Skeletal muscle tissue (tissue), 4 donors: ENCODE data around the gene PELO. TPM values are rescaled to one million over a fixed set of nuclear protein-coding genes. Genes with fewer than 3 reads are reported as not detected.
"Not testable (repeated sequence)": the region's sequence is repeated elsewhere in the genome, so short reads cannot be mapped to it uniquely, and the experiment has no call there.

Experiments
- H3K27ac ChIP-seq: one replicate; pipeline ENCODE4 v1.7.0; 2013; ENCODE audit warnings: mild to moderate bottlenecking, low read depth, low read length, inconsistent platforms
- H3K27me3 ChIP-seq, 3 donors: one replicate each; pipeline ENCODE4 v1.7.0; 2013; ENCODE audit warnings: low read length in 3 of 3; ENCODE audit not compliant: control insufficient read depth in 3 of 3, insufficient read depth in 3 of 3
- H3K36me3 ChIP-seq, 3 donors: one replicate each; pipeline ENCODE4 v1.7.0; 2013; ENCODE audit warnings: low read length in 3 of 3; ENCODE audit not compliant: control insufficient read depth in 3 of 3, insufficient read depth in 3 of 3
- H3K4me1 ChIP-seq, 3 donors: one replicate each; pipeline ENCODE4 v1.7.0; 2013; ENCODE audit warnings: low read length in 3 of 3, mild to moderate bottlenecking in 3 of 3; ENCODE audit not compliant: control insufficient read depth in 3 of 3, insufficient read depth in 3 of 3
- H3K4me3 ChIP-seq, 3 donors: one replicate each; pipeline ENCODE4 v1.7.0; 2013; ENCODE audit warnings: low read length in 3 of 3
- H3K9ac ChIP-seq, 3 donors: one replicate each; pipeline ENCODE4 v1.7.0; 2013; ENCODE audit warnings: low read length in 3 of 3, mild to moderate bottlenecking in 3 of 3, moderate library complexity in 2 of 3, low read depth in 1 of 3
- H3K9me3 ChIP-seq, 3 donors: one replicate each; pipeline ENCODE4 v1.7.0; 2013; ENCODE audit warnings: low read length in 3 of 3; ENCODE audit not compliant: control insufficient read depth in 3 of 3
- total RNA-seq: library from RNA; depleted of rRNA; stranded (reverse); fragments of >200 nt; gene quantifications from one replicate; pipeline ENCODE4 v1.2.3, GENCODE V29; 2014
- donor health status: Osteomylitis.

The PELO gene
- 18.8 TPM for total RNA-seq

DNA sequence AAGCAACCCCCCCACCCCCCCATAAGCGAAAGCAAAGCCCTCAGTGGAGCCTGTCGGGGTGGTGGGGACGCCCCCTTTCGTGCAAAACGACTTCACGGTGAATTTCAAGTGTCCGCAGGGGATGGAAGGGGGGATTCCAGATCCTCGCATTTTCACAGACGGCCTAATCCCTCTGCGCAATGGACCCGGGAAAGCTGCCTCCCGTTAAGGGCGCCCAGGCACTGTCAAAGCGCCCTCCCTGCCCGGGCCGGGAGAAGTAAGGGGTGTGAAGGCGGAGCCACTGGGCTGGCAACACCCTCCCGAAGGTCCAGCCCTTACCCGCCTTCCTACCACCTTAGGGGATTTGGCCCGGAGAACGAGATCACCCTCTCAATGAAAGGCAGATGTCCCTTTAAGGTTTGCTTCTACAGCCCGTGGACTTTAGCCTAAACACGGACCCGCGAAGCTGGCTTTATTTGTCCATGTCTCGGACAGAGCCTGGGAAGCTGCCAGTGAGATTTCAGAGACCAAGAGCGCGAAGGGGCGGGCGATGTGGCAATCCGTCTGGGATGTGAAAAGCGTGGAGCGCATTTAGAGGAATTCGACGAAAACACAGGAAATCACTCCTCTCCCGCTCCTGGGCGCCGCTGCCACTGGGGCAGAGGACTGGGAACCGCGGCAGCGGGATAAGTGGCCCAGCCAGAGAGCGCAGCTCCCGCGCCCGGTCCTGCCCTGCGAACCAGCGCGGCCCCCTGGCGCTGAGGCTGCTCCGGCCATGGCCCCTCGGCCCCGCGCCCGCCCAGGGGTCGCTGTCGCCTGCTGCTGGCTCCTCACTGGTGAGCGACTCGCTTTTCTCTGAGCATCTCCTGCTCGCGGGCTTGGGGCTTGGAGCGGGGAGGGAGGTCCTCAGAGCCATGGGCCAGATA, at the start of gene PELO, which contains the start of gene ITGA1:
TSS of gene PELO (plus strand) at position 317 of the 905 bp plus-strand sequence. CDS start 12,479 bp downstream, outside the sequence.
TSS of gene ITGA1 (plus strand) at position 317 of the 905 bp plus-strand sequence. CDS start at position 755, 438 bp downstream.
- H3K4me3 ChIP-seq = peak within 1 kb of the TSS; percentile 78 to 84 (median 83)
- H3K9me3 ChIP-seq = no peaks in the 10 kb centered on the region
- H3K27me3 ChIP-seq = peaks cover 0 to 4% (median 0%) of the 10 kb centered on the region in 3 donors
- peak within 1 kb of the TSS; percentile 78 to 87 (median 82) for H3K9ac ChIP-seq
- peak within 1 kb of the TSS; percentile 80 for H3K27ac ChIP-seq
- H3K36me3 ChIP-seq = no peaks in the 10 kb centered on the region
- H3K4me1 ChIP-seq = peaks cover 5 to 15% (median 14%) of the 10 kb centered on the region in 3 donors

GRCh38 chr5:52738095-52738506, 49.6 kb upstream of the PELO start:
- Histone ChIP-seq H3K27me3 (no peaks in the 10 kb centered on the region), H3K4me3 (no peak overlapping the region), H3K9me3 (no peaks in the 10 kb centered on the region), H3K36me3 (no peaks in the 10 kb centered on the region), H3K27ac (no peak overlapping the region), H3K4me1 (no peaks in the 10 kb centered on the region), H3K9ac (no peak overlapping the region)

DNA sequence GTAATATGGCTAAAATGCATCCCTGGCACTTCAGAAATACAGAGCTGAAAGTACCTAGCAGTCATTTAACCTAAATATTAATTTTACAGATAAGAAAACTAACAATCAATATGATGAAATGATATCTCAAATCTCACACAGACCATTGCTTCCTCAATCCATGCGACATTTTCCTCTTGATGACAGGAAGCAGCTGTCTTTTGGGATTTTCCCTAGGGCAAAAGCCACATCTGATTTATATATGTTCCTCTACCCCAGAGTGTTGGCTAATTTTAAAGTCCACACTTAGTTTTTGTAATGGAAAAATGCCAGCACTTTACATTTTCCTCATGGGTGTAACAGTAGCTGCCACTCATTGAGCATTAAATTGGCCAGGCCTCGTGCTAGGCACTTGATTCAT, 47.7 kb upstream of the PELO start:
- Histone ChIP-seq H3K9ac (no peak overlapping the region), H3K27me3 (no peaks in the 10 kb centered on the region), H3K27ac (no peak overlapping the region), H3K9me3 (no peaks in the 10 kb centered on the region), H3K36me3 (no peaks in the 10 kb centered on the region), H3K4me1 (peaks cover 0 to 2% (median 0%) of the 10 kb centered on the region in 3 donors), H3K4me3 (no peak overlapping the region)

- Histone ChIP-seq H3K4me1 (peaks cover 0 to 2% (median 0%) of the 10 kb centered on the region in 3 donors), H3K9me3 (no peaks in the 10 kb centered on the region), H3K36me3 (no peaks in the 10 kb centered on the region), H3K27ac (no peak overlapping the region), H3K27me3 (no peaks in the 10 kb centered on the region), H3K4me3 (no peak overlapping the region), H3K9ac (no peak overlapping the region)
Observed at GRCh38 chr5:52743012-52743411, 44.7 kb upstream of the PELO start.

GRCh38 chr5:52743529-52743928, 44.2 kb upstream of the PELO start:
- Histone ChIP-seq H3K9me3 (no peaks in the 10 kb centered on the region), H3K4me3 (no peak overlapping the region), H3K4me1 (peaks cover 0 to 2% (median 0%) of the 10 kb centered on the region in 3 donors), H3K9ac (no peak overlapping the region), H3K27ac (no peak overlapping the region), H3K36me3 (no peaks in the 10 kb centered on the region), H3K27me3 (no peaks in the 10 kb centered on the region)

GRCh38 chr5:52743970-52744369, 43.7 kb upstream of the PELO start:
- H3K4me1 ChIP-seq = peaks cover 0 to 2% (median 0%) of the 10 kb centered on the region in 3 donors
- no peak overlapping the region for H3K9ac ChIP-seq
- H3K27ac ChIP-seq = no peak overlapping the region

DNA sequence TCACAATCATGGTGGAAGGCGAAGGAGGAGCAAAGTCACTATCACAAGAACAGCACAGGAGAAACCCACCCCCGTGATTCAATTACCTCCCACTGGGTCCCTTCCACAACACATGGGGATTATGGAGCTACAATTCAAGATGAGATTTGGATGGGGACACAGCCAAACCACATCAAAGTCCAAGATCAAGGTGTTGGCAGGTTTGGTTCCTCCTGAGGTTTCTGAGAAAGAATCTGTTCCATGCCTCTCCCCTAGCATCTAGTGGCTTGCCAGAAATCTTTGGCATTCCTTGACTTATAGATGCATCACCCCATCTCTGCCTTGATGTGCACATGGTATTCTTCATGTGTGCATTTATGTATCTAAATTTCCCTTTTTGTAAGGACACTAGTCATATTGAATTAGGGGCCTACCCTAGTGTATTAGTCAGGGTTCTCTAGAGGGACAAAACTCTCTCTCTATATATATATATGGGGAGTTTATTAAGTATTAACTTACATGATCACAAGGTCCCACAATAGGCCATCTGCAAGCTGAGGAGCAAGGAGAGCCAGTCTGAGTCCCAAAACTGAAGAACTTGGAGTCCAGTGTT, 42.8 kb upstream of the PELO start:
- H3K4me3 ChIP-seq, H3K27ac ChIP-seq, H3K36me3 ChIP-seq, H3K9me3 ChIP-seq, H3K4me1 ChIP-seq, H3K9ac ChIP-seq, H3K27me3 ChIP-seq: not testable (repeated sequence)

More at GRCh38 chr5:52743970-52744369, 43.7 kb upstream of the PELO start:
- Histone ChIP-seq H3K27me3 (no peaks in the 10 kb centered on the region), H3K36me3 (no peaks in the 10 kb centered on the region), H3K4me3 (no peak overlapping the region), H3K9me3 (no peaks in the 10 kb centered on the region)

GRCh38 chr5:52746539-52746938, 41.2 kb upstream of the PELO start:
- Histone ChIP-seq H3K4me3 (no peak overlapping the region), H3K27ac (no peak overlapping the region), H3K36me3 (no peaks in the 10 kb centered on the region), H3K27me3 (no peaks in the 10 kb centered on the region), H3K4me1 (peaks cover 0 to 2% (median 0%) of the 10 kb centered on the region in 3 donors), H3K9ac (no peak overlapping the region), H3K9me3 (no peaks in the 10 kb centered on the region)

GRCh38 chr5:52748590-52748989, 39.1 kb upstream of the PELO start:
- Histone ChIP-seq H3K4me3 (no peak overlapping the region), H3K36me3 (no peaks in the 10 kb centered on the region), H3K9me3 (no peaks in the 10 kb centered on the region), H3K4me1 (peaks cover 0 to 2% (median 0%) of the 10 kb centered on the region in 3 donors), H3K27ac (no peak overlapping the region), H3K9ac (no peak overlapping the region), H3K27me3 (no peaks in the 10 kb centered on the region)

DNA sequence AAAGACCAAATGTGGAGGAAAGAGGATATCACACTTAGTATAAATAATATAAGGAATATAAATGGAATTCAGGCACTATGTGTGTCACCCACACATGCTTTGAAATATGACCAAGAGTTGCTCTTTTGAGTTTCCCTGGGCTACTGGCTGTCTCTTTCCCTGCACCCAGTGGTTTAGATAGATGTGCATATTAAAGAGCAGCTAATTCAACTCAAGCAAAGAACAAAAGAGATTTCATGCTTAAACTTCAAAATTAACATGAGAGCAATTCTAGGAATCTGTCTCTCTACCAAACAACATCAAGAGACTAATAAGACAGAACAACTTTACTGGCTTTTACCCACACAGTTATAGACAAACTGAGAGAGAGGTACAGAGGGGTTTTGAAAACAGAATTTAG, 38.0 kb upstream of the PELO start:
- no peak overlapping the region for H3K9ac ChIP-seq
- no peaks in the 10 kb centered on the region for H3K9me3 ChIP-seq
- no peak overlapping the region for H3K27ac ChIP-seq
- H3K4me3 ChIP-seq = no peak overlapping the region
- H3K27me3 ChIP-seq = no peaks in the 10 kb centered on the region
- no peaks in the 10 kb centered on the region for H3K36me3 ChIP-seq
- H3K4me1 ChIP-seq = no peaks in the 10 kb centered on the region
